WTC11 (cell line): ENCODE results near the gene WDR75. TPM values are rescaled to one million over a fixed set of nuclear protein-coding genes. Genes with fewer than 3 reads are reported as not detected.

Source experiments
- ATAC-seq: fragments of 200-7000 bp; cut with Tn5 transposase; 2 replicates; pipeline ENCODE4 v1.10.0; 2021; ENCODE audit warnings: mild to moderate bottlenecking, moderate library complexity
- CTCF ChIA-PET: fragments of 300-600 bp; sonication (Branson Sonifier 250); formaldehyde crosslinking; loops from one replicate; lab custom pipeline; 2021; ENCODE audit warnings: antibody characterized with exemption; lab: Charles Lee
- POLR2A ChIA-PET: fragments of 350-600 bp; sonication (Branson Sonifier 250); formaldehyde crosslinking; loops from one replicate; lab custom pipeline; 2021; ENCODE audit warnings: antibody characterized with exemption; lab: Charles Lee
- DNase-seq: peaks from one replicate; pipeline ENCODE4 v3.0.0; 2021; ENCODE audit warnings: low spot score
- H3K27ac Mint-ChIP-seq: 2 replicates; pipeline ENCODE4 v1.8.0; 2021; ENCODE audit warnings: mixed read lengths
- H3K27me3 Mint-ChIP-seq: 2 replicates; pipeline ENCODE4 v1.8.0; 2021; ENCODE audit warnings: low read depth, mild to moderate bottlenecking, moderate library complexity, mixed read lengths
- H3K36me3 Mint-ChIP-seq: 2 replicates; pipeline ENCODE4 v1.8.0; 2021; ENCODE audit warnings: mixed read lengths
- H3K4me1 Mint-ChIP-seq: 2 replicates; pipeline ENCODE4 v1.8.0; 2022; ENCODE audit warnings: mixed read lengths
- H3K4me3 Mint-ChIP-seq: 2 replicates; pipeline ENCODE4 v1.8.0; 2021; ENCODE audit warnings: mild to moderate bottlenecking, moderate library complexity, mixed read lengths
- H3K9me3 Mint-ChIP-seq: 2 replicates; pipeline ENCODE4 v1.8.0; 2021; ENCODE audit warnings: mixed read lengths
- AR ChIP-seq: fragments of 250-450 bp; sonication (Bioruptor Pico); IDR thresholded peaks from 2 replicates; pipeline ENCODE4 v1.9.0; 2021; ENCODE audit warnings: mild to moderate bottlenecking
- CTCF ChIP-seq: fragments of 200-600 bp; IDR thresholded peaks from 2 replicates; pipeline ENCODE4 v1.8.0; 2022; ENCODE audit warnings: antibody characterized with exemption
- EMX1 ChIP-seq: fragments of 250-450 bp; sonication (Bioruptor Pico); IDR thresholded peaks from 2 replicates; pipeline ENCODE4 v1.8.0; 2021; ENCODE audit warnings: mild to moderate bottlenecking
- ESRRA ChIP-seq: sonication (generic); formaldehyde crosslinking; IDR thresholded peaks from 2 replicates; pipeline ENCODE4 v1.8.1; 2022; ENCODE audit warnings: mild to moderate bottlenecking, missing genetic modification reagents, borderline replicate concordance
- ETV6 ChIP-seq: sonication (generic); formaldehyde crosslinking; IDR thresholded peaks from 2 replicates; pipeline ENCODE4 v1.8.1; 2022; ENCODE audit warnings: mild to moderate bottlenecking, missing genetic modification reagents
- FOXJ3 ChIP-seq: sonication (generic); formaldehyde crosslinking; IDR thresholded peaks from 2 replicates; pipeline ENCODE4 v1.9.0; 2021; ENCODE audit warnings: missing genetic modification reagents, mild to moderate bottlenecking, borderline replicate concordance
- FOXK1 ChIP-seq: sonication (generic); formaldehyde crosslinking; IDR thresholded peaks from 2 replicates; pipeline ENCODE4 v1.8.0; 2022; ENCODE audit warnings: mild to moderate bottlenecking, moderate library complexity, missing genetic modification reagents
- FOXP1 ChIP-seq: sonication (generic); formaldehyde crosslinking; IDR thresholded peaks from 2 replicates; pipeline ENCODE4 v1.8.0; 2022; ENCODE audit warnings: missing genetic modification reagents, mild to moderate bottlenecking, moderate library complexity, borderline replicate concordance
- HMGXB4 ChIP-seq: sonication (generic); formaldehyde crosslinking; IDR thresholded peaks from 2 replicates; pipeline ENCODE4 v1.8.1; 2023; ENCODE audit warnings: mild to moderate bottlenecking, moderate library complexity, missing genetic modification reagents
- NFE2L1 ChIP-seq: sonication (generic); formaldehyde crosslinking; IDR thresholded peaks from 2 replicates; pipeline ENCODE4 v1.8.1; 2023; ENCODE audit warnings: missing genetic modification reagents
- NR2C2 ChIP-seq: sonication (generic); formaldehyde crosslinking; IDR thresholded peaks from 2 replicates; pipeline ENCODE4 v1.8.0; 2022; ENCODE audit warnings: mild to moderate bottlenecking, missing genetic modification reagents
- NR3C1 ChIP-seq: sonication (generic); formaldehyde crosslinking; conservative IDR thresholded peaks from 2 replicates; pipeline ENCODE4 v1.8.1; 2023; ENCODE audit warnings: low read depth, mild to moderate bottlenecking, missing genetic modification reagents
- SP1 ChIP-seq: sonication (generic); formaldehyde crosslinking; conservative IDR thresholded peaks from 2 replicates; pipeline ENCODE4 v1.8.1; 2022; ENCODE audit warnings: missing genetic modification reagents
- USF1 ChIP-seq: sonication (generic); formaldehyde crosslinking; IDR thresholded peaks from 2 replicates; pipeline ENCODE4 v1.8.0; 2022; ENCODE audit warnings: mild to moderate bottlenecking, missing genetic modification reagents
- ZNF138 ChIP-seq: sonication (generic); formaldehyde crosslinking; conservative IDR thresholded peaks from 2 replicates; pipeline ENCODE4 v1.8.1; 2022; ENCODE audit warnings: mild to moderate bottlenecking, moderate library complexity, missing genetic modification reagents
- ZNF219 ChIP-seq: sonication (generic); formaldehyde crosslinking; IDR thresholded peaks from 2 replicates; pipeline ENCODE4 v1.8.0; 2023; ENCODE audit warnings: missing genetic modification reagents, mild to moderate bottlenecking, borderline replicate concordance
- ZNF396 ChIP-seq: fragments of 250-450 bp; sonication (Bioruptor Pico); IDR thresholded peaks from 2 replicates; pipeline ENCODE4 v1.8.0; 2021; ENCODE audit warnings: mild to moderate bottlenecking, moderate library complexity, borderline replicate concordance
- ZNF416 ChIP-seq: fragments of 250-450 bp; sonication (Bioruptor Pico); IDR thresholded peaks from 2 replicates; pipeline ENCODE4 v1.9.0; 2021; ENCODE audit warnings: mild to moderate bottlenecking, inconsistent platforms
- ZNF423 ChIP-seq: fragments of 250-450 bp; sonication (Bioruptor Pico); IDR thresholded peaks from 2 replicates; pipeline ENCODE4 v2.1.2; 2022; ENCODE audit warnings: mild to moderate bottlenecking, moderate library complexity
- ZNF425 ChIP-seq: fragments of 250-450 bp; sonication (Bioruptor Pico); conservative IDR thresholded peaks from 2 replicates; pipeline ENCODE4 v1.9.0; 2021; ENCODE audit warnings: mild to moderate bottlenecking
- ZNF671 ChIP-seq: fragments of 250-450 bp; sonication (Bioruptor Pico); IDR thresholded peaks from 2 replicates; pipeline ENCODE4 v1.8.0; 2021; ENCODE audit warnings: mild to moderate bottlenecking
- total RNA-seq: library from RNA; stranded (reverse); gene quantifications from 3 replicates; pipeline ENCODE4 v1.2.3, GENCODE V29; 2021

WDR75 gene
- total RNA-seq, 1 experiment from 2014 or later = 68.3 TPM

GRCh38 chr2:189409131-189409530, 32.1 kb upstream of the WDR75 start:
- Mint-ChIP-seq H3K4me3 (no peak overlapping the region), H3K27ac (no peak overlapping the region), H3K9me3 (no peaks in the 10 kb centered on the region), H3K36me3 (no peaks in the 10 kb centered on the region), H3K27me3 (no peaks in the 10 kb centered on the region), H3K4me1 (peaks cover 17% of the 10 kb centered on the region)
- ChIA-PET CTCF (interaction anchor here (0.7 kb wide), 2 partner anchors 146 to 426 kb away, joined by 3 read pairs; no protein-coding TSS in a partner anchor), POLR2A (no interaction called here)
- no peak for ATAC-seq
- TF ChIP-seq ESRRA (no peak), ZNF219 (CRISPR knock-in tag) (no peak), ZNF396 (CRISPR knock-in tag) (no peak), USF1 (CRISPR knock-in tag) (no peak), ZNF423 (CRISPR knock-in tag) (no peak), FOXP1 (CRISPR knock-in tag) (no peak), ZNF416 (CRISPR knock-in tag) (no peak), ZNF138 (CRISPR knock-in tag) (no peak), ZNF425 (no peak), NR2C2 (CRISPR knock-in tag) (no peak), SP1 (CRISPR knock-in tag) (no peak), ETV6 (CRISPR knock-in tag) (no peak), FOXK1 (CRISPR knock-in tag) (no peak)
- no peak for DNase-seq

- Mint-ChIP-seq H3K4me1 (peaks cover 17% of the 10 kb centered on the region), H3K36me3 (no peaks in the 10 kb centered on the region), H3K27ac (no peak overlapping the region), H3K27me3 (no peaks in the 10 kb centered on the region), H3K9me3 (no peaks in the 10 kb centered on the region), H3K4me3 (no peak overlapping the region)
- ChIA-PET POLR2A (interaction anchor here (0.7 kb wide), 1 partner anchor 20 kb away, joined by 3 read pairs; no protein-coding TSS in a partner anchor), CTCF (interaction anchor here (0.7 kb wide), 2 partner anchors 146 to 427 kb away, joined by 3 read pairs; no protein-coding TSS in a partner anchor)
- no peak for TF ChIP-seq AR (CRISPR knock-in tag)
- DNase-seq (no peak), ATAC-seq (no peak)
Measured at GRCh38 chr2:189409647-189410046, 31.6 kb upstream of the WDR75 start.

GRCh38 chr2:189411860-189412259, 29.4 kb upstream of the WDR75 start:
- no peaks in the 10 kb centered on the region for H3K36me3 Mint-ChIP-seq
- no peak overlapping the region for H3K27ac Mint-ChIP-seq
- ChIA-PET CTCF (interaction anchor here (0.9 to 1.8 kb wide), 8 partner anchors 8 to 1912 kb away, joined by 3 to 7 read pairs (median 4); no protein-coding TSS in a partner anchor), POLR2A (no interaction called here)
- DNase-seq = no peak
- no peak overlapping the region for H3K4me3 Mint-ChIP-seq
- no peaks in the 10 kb centered on the region for H3K9me3 Mint-ChIP-seq
- ATAC-seq = no peak
- H3K27me3 Mint-ChIP-seq = no peaks in the 10 kb centered on the region
- peaks cover 12% of the 10 kb centered on the region for H3K4me1 Mint-ChIP-seq
- TF ChIP-seq NFE2L1 (CRISPR knock-in tag) (no peak), NR3C1 (CRISPR knock-in tag) (no peak), FOXJ3 (no peak), EMX1 (CRISPR knock-in tag) (no peak), AR (CRISPR knock-in tag) (no peak), HMGXB4 (no peak), CTCF (no peak), ZNF396 (CRISPR knock-in tag) (no peak), ZNF671 (no peak)
